Activated CD4-positive, alpha-beta T cell treated with anti-CD3 and anti-CD28 coated beads, Interleukin-2, Interleukin-4, amounts not matched to agents 100 ng/mL and 50 ng/mL, durations not matched to agents 16 hours and 8 hours (primary cell): Measurements from ENCODE around the gene SMURF1.

Experiments used
- DNase-seq: peaks from one replicate; pipeline ENCODE4 v3.0.0-alpha.2; 2020; ENCODE audit warnings: low spot score

Gene SMURF1

DNA sequence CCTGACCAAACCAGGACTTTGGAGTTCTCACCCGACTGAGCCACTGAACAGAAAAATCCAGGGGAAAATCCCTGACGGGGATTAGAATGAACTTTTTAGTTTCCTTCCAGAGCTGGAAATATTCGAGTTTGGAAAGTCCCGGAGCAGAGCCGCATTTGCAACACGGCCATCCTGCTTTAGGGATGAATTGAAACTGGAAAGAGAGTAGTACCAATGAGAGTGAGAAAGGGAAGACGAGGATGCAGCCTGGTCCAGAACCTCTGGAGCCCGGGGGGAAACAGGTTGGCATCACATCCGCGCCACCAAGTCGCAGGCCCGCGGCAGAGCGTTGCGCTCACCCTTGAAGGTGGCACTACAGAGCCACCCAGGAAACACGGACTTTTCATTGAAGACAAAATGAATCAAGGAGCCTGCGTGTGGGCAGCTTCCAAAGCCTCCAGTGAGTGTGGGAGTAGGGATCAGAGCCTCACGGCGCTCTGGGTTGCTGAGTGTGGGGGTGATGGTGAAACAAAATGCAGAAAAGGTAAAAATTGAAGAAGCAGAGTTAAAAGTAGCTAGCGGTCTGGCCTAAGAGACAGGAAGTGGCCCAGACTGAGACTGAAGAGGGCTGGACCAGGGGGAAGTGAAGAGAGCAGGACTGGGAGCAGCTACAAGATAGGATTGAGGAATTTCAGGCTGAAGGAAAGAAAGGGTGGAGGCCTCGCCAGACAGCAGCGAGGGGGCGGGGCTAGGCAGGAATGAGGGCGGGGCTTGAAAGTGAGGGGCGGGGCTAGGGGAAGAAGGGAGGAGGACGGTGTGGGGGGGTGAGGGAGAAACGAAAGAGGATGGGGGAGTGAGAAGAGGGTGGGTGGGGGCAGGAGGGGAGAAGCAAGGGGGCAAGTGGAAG lies 1.8 kb downstream of the SMURF1 start:
- peak; percentile 63 for DNase-seq

DNA sequence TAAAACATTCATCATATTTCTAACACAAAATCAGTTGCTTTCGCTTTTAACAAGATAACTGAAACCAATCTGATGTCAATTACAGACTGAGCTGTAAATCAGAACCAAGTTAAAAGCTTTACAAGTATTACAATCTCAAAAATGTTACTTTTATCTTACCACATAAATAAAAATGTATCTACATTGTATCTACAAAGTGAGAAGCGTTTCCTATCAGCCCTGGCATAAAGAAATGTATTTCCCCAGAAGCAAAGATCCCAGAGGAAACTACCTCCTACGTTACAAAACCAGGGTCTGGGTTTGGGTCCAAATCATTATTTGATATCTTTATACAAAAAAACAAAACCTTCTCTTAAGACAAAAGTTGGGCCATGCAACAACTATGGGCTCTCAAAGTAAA lies 2.6 kb downstream of the SMURF1 start:
- DNase-seq: peak; percentile 8

GRCh38 chr7:99140813-99141212 lies 3.1 kb downstream of the SMURF1 start:
- no peak for DNase-seq

GRCh38 chr7:99139036-99139435 lies 4.9 kb downstream of the SMURF1 start:
- DNase-seq: no peak

GRCh38 chr7:99137411-99138180 lies 6.3 kb downstream of the SMURF1 start:
- no peak for DNase-seq

- no peak for DNase-seq
Measured at GRCh38 chr7:99135938-99136337, 8.0 kb downstream of the SMURF1 start.

GRCh38 chr7:99133766-99134564 lies 9.9 kb downstream of the SMURF1 start:
- no peak for DNase-seq

DNA sequence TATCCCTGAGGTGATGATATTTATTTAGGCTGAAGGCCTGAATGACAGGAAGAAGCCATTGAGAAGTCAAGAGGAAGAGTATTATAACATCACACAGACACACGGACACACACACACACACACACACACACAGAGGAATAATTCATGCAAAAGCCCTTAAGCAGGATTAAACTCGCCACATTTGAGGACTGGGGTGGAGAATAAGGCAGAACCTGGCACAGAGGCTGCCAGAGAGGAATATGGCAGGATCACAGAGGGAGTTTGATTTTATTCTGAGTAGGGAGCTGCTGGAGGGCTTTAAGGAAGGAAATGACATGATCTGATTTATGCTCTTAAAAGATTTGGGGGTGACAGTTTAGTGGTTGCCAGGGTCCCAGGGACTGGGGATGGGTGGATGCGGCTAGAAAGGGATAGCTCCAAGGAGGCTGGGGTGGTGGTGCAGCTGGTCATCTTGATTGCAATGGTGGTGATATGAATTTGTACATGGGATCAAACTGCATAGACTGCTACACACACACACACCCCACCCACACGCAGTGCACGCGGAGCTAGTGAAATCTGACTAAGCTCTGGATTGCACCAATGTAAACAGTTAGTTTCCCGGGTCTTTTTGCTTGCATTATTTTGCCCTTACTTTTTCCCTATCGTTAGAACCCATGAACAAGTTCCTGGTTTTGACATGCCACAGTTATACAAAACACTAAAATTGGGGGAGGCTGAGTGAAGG lies 11.2 kb downstream of the SMURF1 start:
- DNase-seq: no peak

DNA sequence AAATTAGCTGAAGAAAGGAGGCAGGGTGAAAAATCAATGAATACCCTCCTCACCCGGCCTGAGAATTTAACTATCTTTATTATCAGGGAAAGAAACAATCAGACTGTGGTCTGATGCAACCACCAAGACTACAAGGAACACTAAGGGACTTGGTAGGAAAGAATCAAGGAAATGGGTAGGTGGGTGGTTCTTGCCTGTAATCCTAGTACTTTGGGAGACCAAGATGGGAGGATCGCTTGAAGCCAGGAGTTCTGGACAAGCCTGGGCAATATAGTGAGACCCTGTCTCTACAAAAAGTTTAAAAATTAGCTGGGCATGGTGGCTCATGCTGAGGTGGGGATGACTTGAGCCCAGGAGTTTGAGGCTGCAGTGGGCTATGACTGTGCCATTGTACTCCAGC lies 12.6 kb downstream of the SMURF1 start:
- no peak for DNase-seq

GRCh38 chr7:99129536-99129935 lies 14.4 kb downstream of the SMURF1 start:
- DNase-seq: no peak

GRCh38 chr7:99129001-99129400 lies 14.9 kb downstream of the SMURF1 start:
- no peak for DNase-seq

GRCh38 chr7:99128076-99128950 lies 15.6 kb downstream of the SMURF1 start:
- DNase-seq: no peak

GRCh38 chr7:99127636-99128035 lies 16.3 kb downstream of the SMURF1 start:
- no peak for DNase-seq

GRCh38 chr7:99126921-99127553 lies 16.9 kb downstream of the SMURF1 start:
- no peak for DNase-seq

- DNase-seq: no peak
Measured at GRCh38 chr7:99125505-99125865, 18.4 kb downstream of the SMURF1 start.

- DNase-seq: no peak
Measured at GRCh38 chr7:99124751-99125504, 19.0 kb downstream of the SMURF1 start.

GRCh38 chr7:99124236-99124635 lies 19.7 kb downstream of the SMURF1 start:
- no peak for DNase-seq

DNA sequence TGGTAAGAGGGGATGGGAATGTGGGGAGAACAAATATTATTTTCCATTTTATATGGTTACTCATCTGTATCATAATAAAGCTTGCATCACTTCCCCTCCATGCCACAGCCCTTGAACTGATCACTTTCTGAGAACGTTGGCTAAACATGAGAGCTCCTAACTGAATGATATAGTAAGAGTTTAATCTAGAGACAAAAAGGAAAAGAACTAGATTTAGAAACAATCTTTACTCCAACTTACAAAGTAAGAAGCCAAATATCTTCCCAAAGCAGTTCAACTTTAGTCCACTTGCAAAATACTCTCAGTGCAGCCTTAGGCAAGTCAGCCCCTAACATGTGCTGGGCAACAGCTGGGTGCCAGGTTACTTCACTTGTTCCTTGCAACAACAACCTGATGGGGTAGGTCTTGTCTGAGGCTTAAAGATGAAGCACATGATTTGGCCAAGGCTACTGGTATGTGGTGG lies 20.3 kb downstream of the SMURF1 start:
- DNase-seq: no peak

DNA sequence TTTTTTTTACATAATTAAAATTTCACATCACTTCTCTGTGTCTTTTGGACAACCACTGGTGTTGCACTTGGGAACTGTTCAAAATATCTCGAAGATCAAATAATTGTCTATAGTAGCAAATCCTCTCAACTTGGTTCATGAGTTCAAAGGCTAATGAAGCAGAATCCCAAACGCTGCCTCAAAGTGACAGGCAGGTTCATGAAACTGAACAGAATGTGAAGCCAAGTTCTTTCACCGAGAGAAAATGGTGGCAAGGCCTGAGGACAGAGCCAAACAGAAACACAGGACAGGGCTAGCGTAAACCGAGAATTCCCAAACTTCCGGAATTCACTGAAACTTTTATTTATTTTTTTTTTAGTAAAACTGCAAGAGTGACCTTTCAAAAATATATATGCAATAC lies 21.1 kb downstream of the SMURF1 start:
- no peak for DNase-seq
